Measurements from ENCODE around the gene CCNK. TPM values are rescaled to one million over a fixed set of nuclear protein-coding genes. Genes with fewer than 3 reads are reported as not detected.

CCNK gene
- total RNA-seq, 1 experiment from 2014 or later = 14.7 TPM

DNA sequence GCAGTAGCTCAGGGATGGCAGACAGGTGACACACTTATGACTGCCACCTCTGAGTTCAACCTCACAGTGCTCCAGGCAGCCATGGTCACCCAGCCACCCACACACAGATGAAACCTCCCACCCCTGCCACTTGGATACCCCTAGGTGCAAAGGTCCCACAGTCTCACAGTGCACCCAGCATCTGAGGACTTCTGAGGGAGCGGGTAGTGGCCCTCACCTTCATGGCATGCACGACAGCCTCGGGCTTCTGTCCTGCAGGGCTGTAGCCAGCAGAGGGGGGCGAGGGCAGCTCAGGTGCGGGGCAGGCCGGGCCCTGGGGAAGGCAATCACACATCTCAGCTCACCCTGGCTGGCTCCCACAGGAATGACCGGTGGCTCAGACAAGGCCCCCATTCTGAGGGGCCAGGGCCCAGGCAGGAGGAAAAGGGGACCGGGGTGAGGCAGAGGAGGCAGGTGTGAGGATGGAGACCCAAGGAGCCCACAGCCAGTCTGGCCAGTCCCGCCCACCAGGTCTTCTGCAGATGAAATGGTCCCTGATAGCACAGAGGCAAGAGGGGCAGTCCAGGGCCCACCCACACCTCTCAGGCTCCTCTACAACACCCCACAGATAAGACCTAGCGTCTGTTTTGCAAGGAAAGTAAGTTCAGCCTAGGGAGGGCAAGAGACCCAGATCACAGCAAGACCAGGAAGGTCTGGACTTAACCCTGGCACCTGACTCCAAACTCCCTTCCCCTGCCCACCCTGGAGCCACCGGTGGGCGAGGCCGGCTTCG lies 35.8 kb downstream of the CCNK start:
- peak; percentile 77 for DNase-seq
- H3K4me3 ChIP-seq (ENCODE audit: insufficient read depth, low read depth, low read length) = no peak overlapping the region

DNA sequence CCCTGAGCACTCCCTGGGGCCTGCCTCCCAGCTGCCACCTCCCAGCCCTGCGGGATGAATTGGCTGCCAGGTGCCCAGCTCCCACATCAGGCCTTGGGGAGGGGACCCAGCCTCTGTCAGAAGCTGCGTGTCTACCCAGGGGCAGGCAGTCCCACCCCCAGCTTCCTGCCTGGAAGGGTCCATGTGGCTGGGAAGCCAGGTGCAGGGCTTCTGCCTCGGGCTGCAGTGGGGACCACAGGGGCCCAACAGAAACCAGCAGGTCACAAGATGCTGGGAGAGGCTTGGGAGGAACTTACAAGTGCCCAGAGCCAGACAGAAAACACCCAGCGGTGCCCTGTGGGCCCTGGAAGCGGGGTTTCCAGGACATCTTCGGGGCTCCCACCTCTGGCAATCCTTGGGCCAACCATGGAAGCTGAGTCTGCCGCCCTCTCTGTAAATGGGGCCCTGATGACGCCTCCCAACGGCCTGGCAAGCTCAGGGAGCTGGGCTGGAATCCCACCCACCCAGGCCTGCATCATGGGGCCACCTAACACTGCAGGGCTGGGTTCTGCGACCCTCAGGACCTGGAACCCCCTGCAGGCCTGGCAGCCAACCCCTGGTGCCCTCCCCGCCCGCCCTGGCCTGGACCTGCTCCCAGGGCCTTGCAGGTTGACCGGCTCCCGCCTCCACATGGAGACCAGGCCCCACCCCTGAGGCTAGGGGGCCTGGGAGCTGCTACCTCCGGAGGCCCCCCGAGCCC lies 36.6 kb downstream of the CCNK start:
- Histone ChIP-seq H3K27me3 (ENCODE audit: control insufficient read depth, insufficient read depth, low read length) (no peaks in the 10 kb centered on the region), H3K36me3 (replicated peaks; ENCODE audit: control insufficient read depth, insufficient read depth, low read length) (no peaks in the 10 kb centered on the region), H3K4me3 (ENCODE audit: insufficient read depth, low read depth, low read length) (no peak overlapping the region)
- peak; percentile 43 for DNase-seq

More for the DNA sequence above, 35.8 kb downstream of the CCNK start:
- H3K27me3 ChIP-seq (ENCODE audit: control insufficient read depth, insufficient read depth, low read length) = no peaks in the 10 kb centered on the region
- no peaks in the 10 kb centered on the region for H3K36me3 ChIP-seq (replicated peaks; ENCODE audit: control insufficient read depth, insufficient read depth, low read length)

GRCh38 chr14:99518441-99519346 lies 37.5 kb downstream of the CCNK start:
- Histone ChIP-seq H3K36me3 (replicated peaks; ENCODE audit: control insufficient read depth, insufficient read depth, low read length) (no peaks in the 10 kb centered on the region), H3K27me3 (ENCODE audit: control insufficient read depth, insufficient read depth, low read length) (no peaks in the 10 kb centered on the region), H3K4me3 (ENCODE audit: insufficient read depth, low read depth, low read length) (no peak overlapping the region)
- DNase-seq = peak; percentile 98

- H3K27me3 ChIP-seq (ENCODE audit: control insufficient read depth, insufficient read depth, low read length) = no peaks in the 10 kb centered on the region
- H3K4me3 ChIP-seq (ENCODE audit: insufficient read depth, low read depth, low read length) = no peak overlapping the region
- peak; percentile 10 for DNase-seq
- H3K36me3 ChIP-seq (replicated peaks; ENCODE audit: control insufficient read depth, insufficient read depth, low read length) = no peaks in the 10 kb centered on the region
These were observed 38.2 kb downstream of the CCNK start for GRCh38 chr14:99519347-99519881.

GRCh38 chr14:99519931-99520421 lies 38.8 kb downstream of the CCNK start:
- no peaks in the 10 kb centered on the region for H3K36me3 ChIP-seq (replicated peaks; ENCODE audit: control insufficient read depth, insufficient read depth, low read length)
- H3K4me3 ChIP-seq (ENCODE audit: insufficient read depth, low read depth, low read length) = no peak overlapping the region
- peak; percentile 54 for DNase-seq
- H3K27me3 ChIP-seq (ENCODE audit: control insufficient read depth, insufficient read depth, low read length) = no peaks in the 10 kb centered on the region

DNA sequence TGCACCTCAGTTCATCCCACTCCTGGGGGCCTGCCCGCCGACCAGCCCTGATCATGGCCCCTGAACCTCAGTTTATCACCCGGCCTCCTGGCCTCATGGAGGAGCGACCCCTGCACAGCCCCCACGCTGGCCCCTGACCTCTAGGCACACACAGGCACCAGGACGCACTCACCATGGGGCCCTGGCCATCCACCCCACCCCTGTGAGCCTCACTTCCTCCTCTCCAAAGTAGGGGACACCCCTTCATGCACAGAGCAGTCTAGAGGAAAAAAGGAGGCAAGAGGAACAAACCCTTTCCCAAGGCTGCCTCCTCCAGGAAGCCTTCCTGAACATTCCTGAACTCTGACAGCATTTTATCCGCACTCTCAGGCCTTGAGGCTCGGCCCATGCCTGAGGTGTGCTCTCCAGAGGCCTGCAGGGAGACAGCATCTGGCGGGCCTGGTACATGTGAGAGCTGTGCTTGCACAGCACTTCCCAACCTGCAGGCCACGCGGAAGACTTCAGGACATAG lies 39.4 kb downstream of the CCNK start:
- Histone ChIP-seq H3K4me3 (ENCODE audit: insufficient read depth, low read depth, low read length) (no peak overlapping the region), H3K36me3 (replicated peaks; ENCODE audit: control insufficient read depth, insufficient read depth, low read length) (no peaks in the 10 kb centered on the region), H3K27me3 (ENCODE audit: control insufficient read depth, insufficient read depth, low read length) (no peaks in the 10 kb centered on the region)
- DNase-seq = peak; percentile 66

GRCh38 chr14:99521176-99522024 lies 40.2 kb downstream of the CCNK start:
- H3K27me3 ChIP-seq (ENCODE audit: control insufficient read depth, insufficient read depth, low read length) = no peaks in the 10 kb centered on the region
- no peak overlapping the region for H3K4me3 ChIP-seq (ENCODE audit: insufficient read depth, low read depth, low read length)
- DNase-seq = no peak
- H3K36me3 ChIP-seq (replicated peaks; ENCODE audit: control insufficient read depth, insufficient read depth, low read length) = no peaks in the 10 kb centered on the region

DNA sequence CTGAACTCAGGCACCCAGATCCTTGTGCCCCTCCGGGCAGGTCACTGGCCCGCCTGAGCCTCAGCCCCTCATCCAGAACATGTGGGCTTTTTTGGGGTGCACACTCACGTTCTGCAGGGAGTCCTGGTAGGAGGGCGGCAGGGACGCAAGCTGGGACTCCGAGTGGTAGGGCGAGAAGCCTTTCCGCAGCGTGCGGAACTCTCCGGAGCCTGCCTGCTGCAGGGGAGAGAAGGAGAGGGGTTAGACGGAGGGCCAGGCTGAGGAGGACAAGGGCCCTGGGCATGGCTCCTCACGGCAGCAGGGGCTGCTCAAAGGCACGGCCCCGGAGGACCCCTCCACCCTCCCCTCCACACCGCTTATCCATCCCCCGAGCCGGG lies 40.8 kb downstream of the CCNK start:
- no peaks in the 10 kb centered on the region for H3K27me3 ChIP-seq (ENCODE audit: control insufficient read depth, insufficient read depth, low read length)
- DNase-seq = no peak
- no peak overlapping the region for H3K4me3 ChIP-seq (ENCODE audit: insufficient read depth, low read depth, low read length)
- H3K36me3 ChIP-seq (replicated peaks; ENCODE audit: control insufficient read depth, insufficient read depth, low read length) = no peaks in the 10 kb centered on the region

- Histone ChIP-seq H3K36me3 (replicated peaks; ENCODE audit: control insufficient read depth, insufficient read depth, low read length) (no peaks in the 10 kb centered on the region), H3K27me3 (ENCODE audit: control insufficient read depth, insufficient read depth, low read length) (no peaks in the 10 kb centered on the region), H3K4me3 (ENCODE audit: insufficient read depth, low read depth, low read length) (no peak overlapping the region)
- DNase-seq = no peak
These were observed 41.3 kb downstream of the CCNK start for GRCh38 chr14:99522457-99522891.

DNA sequence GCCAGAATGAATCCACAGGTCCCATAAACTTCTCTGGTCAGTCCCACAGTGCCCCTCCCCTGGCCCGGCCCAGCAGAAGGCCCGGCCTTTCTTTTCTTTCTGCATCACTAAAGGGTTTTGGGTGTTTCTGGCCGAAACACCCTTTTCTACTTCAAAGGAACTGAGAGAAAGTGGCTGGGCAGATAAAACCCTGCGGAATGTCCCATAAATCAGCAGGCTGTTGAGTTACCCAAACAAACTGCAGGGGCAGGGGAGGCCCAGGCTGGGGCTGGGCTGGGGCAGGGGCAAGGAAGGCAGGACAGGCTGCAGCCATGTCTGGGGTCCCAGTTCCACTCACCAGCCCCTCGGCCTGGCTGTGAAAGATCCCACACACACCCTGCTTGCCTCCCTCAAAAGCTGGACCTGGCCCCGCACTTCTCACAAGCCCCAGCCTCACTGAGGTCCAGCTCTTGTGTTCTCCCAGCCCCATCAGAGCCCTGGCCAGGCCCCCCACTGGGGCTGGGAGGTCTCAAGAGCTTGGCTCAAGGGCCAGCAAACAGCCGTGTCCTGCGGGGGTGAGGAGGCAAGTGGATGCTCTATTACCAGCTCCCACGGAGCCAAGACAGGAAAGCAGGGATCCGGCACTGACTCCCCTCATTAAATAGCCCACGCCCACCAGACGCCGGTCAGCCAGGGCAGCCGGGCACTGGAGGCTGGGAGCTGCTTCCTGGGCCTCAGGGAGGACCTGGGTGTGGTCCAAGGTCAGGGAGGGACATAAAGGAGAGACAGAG lies 41.9 kb downstream of the CCNK start:
- no peaks in the 10 kb centered on the region for H3K27me3 ChIP-seq (ENCODE audit: control insufficient read depth, insufficient read depth, low read length)
- no peaks in the 10 kb centered on the region for H3K36me3 ChIP-seq (replicated peaks; ENCODE audit: control insufficient read depth, insufficient read depth, low read length)
- peak; percentile 85 for DNase-seq
- H3K4me3 ChIP-seq (ENCODE audit: insufficient read depth, low read depth, low read length) = no peak overlapping the region

- H3K27me3 ChIP-seq (ENCODE audit: control insufficient read depth, insufficient read depth, low read length) = no peaks in the 10 kb centered on the region
- H3K4me3 ChIP-seq (ENCODE audit: insufficient read depth, low read depth, low read length) = no peak overlapping the region
- H3K36me3 ChIP-seq (replicated peaks; ENCODE audit: control insufficient read depth, insufficient read depth, low read length) = no peaks in the 10 kb centered on the region
- no peak for DNase-seq
These were observed 42.5 kb downstream of the CCNK start for GRCh38 chr14:99523704-99524055.

DNA sequence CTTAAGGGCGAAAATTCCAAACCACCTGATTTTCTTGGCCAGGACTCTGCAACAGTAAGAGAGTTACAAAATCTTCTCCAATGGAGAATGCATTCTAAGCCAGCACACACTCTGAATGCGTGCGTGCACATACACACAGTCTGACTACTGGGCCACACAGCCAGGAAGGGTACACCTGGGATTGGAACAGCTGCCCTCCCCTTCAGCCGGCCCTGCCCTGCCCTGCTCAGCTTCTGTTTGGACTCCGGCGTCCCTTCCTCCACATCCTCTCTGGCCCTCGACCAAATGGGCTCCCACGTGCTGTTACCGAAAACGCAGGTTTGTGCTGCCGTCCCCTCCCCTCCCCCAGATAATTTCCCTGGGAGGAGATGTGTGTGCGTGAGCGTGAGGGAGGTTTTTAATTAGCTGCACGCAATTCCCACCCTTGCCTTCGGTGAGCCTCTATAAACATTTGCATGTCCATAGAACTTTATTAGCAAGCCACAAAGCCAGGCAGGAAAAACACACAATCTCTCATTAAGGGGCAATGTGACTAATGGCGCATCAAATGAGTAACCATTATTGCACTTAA lies 43.0 kb downstream of the CCNK start:
- DNase-seq = no peak
- H3K27me3 ChIP-seq (ENCODE audit: control insufficient read depth, insufficient read depth, low read length) = no peaks in the 10 kb centered on the region
- H3K4me3 ChIP-seq (ENCODE audit: insufficient read depth, low read depth, low read length) = no peak overlapping the region
- no peaks in the 10 kb centered on the region for H3K36me3 ChIP-seq (replicated peaks; ENCODE audit: control insufficient read depth, insufficient read depth, low read length)
